IPS-18c (cell line): ENCODE data around the gene NHEJ1.

Experiments used
- H3K4me3 ChIP-seq: 2 replicates; pipeline ENCODE4 v1.7.0; 2013; ENCODE audit warnings: low read depth, mild to moderate bottlenecking, low read length, moderate library complexity; ENCODE audit not compliant: insufficient read depth
- H3K9me3 ChIP-seq: one replicate; pipeline ENCODE4 v1.6.1; 2013; ENCODE audit warnings: mild to moderate bottlenecking, low read length, moderate library complexity; ENCODE audit not compliant: control insufficient read depth, insufficient read depth

Gene NHEJ1

GRCh38 chr2:219140722-219141121, 19.9 kb downstream of the NHEJ1 start:
- no peak overlapping the region for H3K4me3 ChIP-seq
- no peaks in the 10 kb centered on the region for H3K9me3 ChIP-seq

GRCh38 chr2:219133976-219134375, 26.6 kb downstream of the NHEJ1 start:
- Histone ChIP-seq H3K9me3 (no peaks in the 10 kb centered on the region), H3K4me3 (no peak overlapping the region)

- no peaks in the 10 kb centered on the region for H3K9me3 ChIP-seq
- no peak overlapping the region for H3K4me3 ChIP-seq
These were observed 28.9 kb downstream of the NHEJ1 start for GRCh38 chr2:219131744-219132143.

DNA sequence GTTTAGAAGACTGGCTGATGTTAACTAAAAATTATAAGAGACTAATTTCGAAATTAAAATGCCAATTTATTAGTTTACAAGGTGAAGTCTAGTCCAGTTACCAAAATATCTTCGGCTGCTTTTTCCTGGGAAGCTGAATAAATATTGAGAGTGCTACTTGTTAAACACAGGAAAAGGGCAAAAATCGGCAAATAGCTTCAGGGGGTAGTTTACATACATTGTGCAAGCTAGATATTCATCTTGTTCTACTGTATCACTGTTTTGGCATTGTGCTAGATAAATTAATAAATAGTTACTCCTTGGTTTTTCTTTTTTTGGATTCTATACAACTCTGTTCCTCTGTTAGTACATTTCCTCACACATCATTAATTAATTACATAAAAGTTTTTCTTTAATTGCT, 29.3 kb downstream of the NHEJ1 start:
- Histone ChIP-seq H3K9me3 (no peaks in the 10 kb centered on the region), H3K4me3 (no peak overlapping the region)

GRCh38 chr2:219129589-219129988, 31.0 kb downstream of the NHEJ1 start:
- Histone ChIP-seq H3K4me3 (no peak overlapping the region), H3K9me3 (no peaks in the 10 kb centered on the region)

DNA sequence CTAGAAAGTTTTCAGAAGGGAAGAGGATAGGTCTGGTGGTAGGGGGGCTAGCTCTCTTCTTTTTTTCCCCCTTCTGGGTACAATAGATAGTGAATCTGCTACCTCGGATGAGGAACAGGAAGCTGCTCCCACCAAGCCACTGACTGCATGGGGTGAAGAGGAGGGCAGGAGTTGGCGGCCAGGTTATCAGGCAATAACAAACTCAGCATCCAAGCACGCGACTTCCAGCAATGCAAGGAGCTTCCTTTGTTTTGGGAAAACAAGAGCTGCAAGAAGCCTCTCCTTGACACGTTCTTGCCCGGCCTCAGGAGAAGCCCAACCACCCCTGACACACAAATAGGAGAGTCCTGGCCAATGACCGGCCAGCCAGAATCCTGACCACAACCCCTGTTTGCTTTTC, 32.2 kb downstream of the NHEJ1 start:
- no peak overlapping the region for H3K4me3 ChIP-seq
- no peaks in the 10 kb centered on the region for H3K9me3 ChIP-seq

DNA sequence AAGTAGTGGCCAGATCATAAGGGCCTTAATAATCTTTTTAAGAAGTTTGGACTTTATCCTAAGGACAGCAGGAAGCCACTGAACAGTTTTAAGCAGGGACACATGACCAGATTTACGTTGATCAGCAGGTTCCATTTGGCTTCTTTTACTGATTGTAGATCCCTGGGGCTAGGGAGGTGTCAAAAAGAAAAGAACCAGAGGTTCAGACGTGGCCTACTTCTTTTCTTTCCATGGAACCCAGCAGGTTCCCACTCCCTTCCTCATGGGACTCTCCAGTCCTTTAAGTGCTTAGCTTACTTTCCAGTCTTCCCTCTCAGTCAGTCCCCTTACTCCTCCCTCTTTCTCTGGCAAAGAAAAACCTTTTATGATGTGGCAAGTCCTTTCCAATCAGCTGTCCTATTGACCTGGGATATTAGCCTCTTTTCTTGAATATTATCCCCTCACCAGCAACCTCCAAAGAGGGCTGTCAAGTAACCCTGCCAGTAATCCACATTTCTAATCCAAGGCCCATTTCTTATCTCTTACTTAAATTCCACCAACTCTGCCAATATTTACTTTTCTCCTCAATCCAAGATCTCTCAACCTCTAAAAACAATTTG, 33.5 kb downstream of the NHEJ1 start:
- no peaks in the 10 kb centered on the region for H3K9me3 ChIP-seq
- H3K4me3 ChIP-seq: no peak overlapping the region

DNA sequence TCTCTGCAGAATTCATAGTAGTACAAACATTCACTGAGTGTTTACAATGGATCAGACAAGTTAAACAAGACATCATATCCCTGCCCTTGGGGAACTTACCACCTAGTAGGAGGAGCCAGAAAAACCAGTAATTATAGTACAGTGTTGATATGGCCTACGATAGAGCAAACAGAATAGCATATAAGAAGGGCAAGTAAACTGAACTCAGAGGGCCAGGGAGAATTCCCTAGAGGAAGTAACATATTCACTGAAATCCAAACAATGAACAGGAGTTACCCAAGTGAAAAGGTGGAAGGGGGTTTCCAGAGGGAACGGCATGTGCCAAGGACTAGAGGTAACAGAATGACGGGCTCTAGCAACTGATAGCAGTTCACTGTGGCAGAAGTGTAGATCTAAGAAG, 34.1 kb downstream of the NHEJ1 start:
- Histone ChIP-seq H3K9me3 (no peaks in the 10 kb centered on the region), H3K4me3 (no peak overlapping the region)

GRCh38 chr2:219125886-219126270, 34.7 kb downstream of the NHEJ1 start:
- Histone ChIP-seq H3K4me3 (no peak overlapping the region), H3K9me3 (no peaks in the 10 kb centered on the region)

DNA sequence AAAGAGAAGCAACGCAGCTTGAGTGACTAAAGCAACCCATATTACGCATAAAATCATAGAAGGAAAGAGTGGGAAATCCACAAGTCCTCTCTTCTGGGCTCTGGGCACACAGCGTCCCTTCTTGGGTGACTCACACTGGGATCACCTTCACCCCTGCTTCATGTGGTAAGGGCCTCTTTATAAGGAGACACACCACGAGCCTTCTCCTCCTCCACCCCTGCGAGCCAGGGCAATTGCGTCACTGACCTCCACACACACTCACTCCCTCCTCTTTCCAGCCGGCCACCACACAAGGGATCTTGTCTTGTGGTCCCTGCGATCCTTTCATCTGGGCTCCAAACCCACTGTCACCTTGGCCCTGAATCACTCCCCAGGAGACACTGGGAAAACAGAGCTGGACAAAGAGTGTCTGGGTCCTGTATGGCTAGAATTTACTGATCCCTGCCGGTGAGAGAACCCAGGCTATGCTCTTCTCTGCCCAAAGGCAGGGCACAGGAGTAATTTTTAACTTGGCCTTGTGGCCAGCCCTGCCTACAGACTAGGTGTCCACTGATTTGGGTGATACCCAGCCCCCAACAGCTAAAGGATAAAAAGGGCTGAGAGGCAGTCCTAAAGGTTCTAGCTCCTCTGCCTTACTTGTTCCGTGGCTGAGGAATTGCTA, 35.3 kb downstream of the NHEJ1 start:
- no peak overlapping the region for H3K4me3 ChIP-seq

GRCh38 chr2:219124381-219125110, 36.1 kb downstream of the NHEJ1 start:
- H3K9me3 ChIP-seq: no peaks in the 10 kb centered on the region
- no peak overlapping the region for H3K4me3 ChIP-seq

More for the DNA sequence above, 35.3 kb downstream of the NHEJ1 start:
- no peaks in the 10 kb centered on the region for H3K9me3 ChIP-seq

DNA sequence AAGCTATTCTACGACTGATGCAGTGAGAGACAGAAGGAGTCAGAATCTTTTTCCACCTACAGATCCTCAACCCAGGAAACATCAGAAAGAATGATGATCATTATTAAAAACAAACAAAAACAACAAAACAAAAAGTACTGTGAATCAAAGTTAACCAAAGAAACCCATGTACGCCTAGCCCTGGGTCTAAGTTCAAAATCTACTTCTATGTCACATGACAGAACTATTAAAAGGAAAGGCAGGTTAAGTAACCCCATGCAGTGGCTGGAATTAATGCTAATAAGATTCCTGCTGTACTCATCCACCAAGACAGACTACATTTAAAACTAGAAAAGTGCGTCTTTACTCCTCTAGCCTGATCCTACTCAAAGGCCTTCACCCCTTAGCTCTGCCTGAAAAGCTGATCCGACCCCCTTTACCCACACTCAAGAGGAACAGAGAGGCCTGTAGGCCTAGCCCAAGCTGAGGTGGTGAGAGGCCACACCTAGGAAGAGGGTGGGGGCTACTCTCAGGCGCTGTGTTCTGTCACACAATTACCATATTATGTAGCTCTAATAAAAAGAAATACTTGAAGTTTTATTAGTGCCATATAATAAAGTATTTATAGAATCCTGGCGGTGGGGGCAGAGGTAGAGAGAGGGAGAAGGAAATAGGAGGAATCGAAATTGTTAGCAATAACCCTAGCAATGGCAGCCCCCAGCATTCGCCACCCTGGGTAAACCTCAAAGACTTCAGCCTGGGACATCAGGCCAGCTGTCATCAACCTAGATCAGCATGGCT, 37.1 kb downstream of the NHEJ1 start:
- H3K4me3 ChIP-seq: no peak overlapping the region
- H3K9me3 ChIP-seq: no peaks in the 10 kb centered on the region

- no peak overlapping the region for H3K4me3 ChIP-seq
- no peaks in the 10 kb centered on the region for H3K9me3 ChIP-seq
These were observed 38.2 kb downstream of the NHEJ1 start for GRCh38 chr2:219122202-219122980.

- no peak overlapping the region for H3K4me3 ChIP-seq
- H3K9me3 ChIP-seq: no peaks in the 10 kb centered on the region
These were observed 40.5 kb downstream of the NHEJ1 start for GRCh38 chr2:219120082-219120481.

GRCh38 chr2:219119422-219120043, 41.1 kb downstream of the NHEJ1 start:
- Histone ChIP-seq H3K4me3 (no peak overlapping the region), H3K9me3 (no peaks in the 10 kb centered on the region)

GRCh38 chr2:219118504-219118903, 42.1 kb downstream of the NHEJ1 start:
- no peaks in the 10 kb centered on the region for H3K9me3 ChIP-seq
- H3K4me3 ChIP-seq: no peak overlapping the region
